HUES64 (cell line): ENCODE measurements around the gene RPL29.
"Not testable (repeated sequence)": the region's sequence is repeated elsewhere in the genome, so short reads cannot be mapped to it uniquely, and the experiment has no call there.

Source experiments
- H3K27ac ChIP-seq: 2 replicates; pipeline ENCODE4 v1.7.0; 2013; ENCODE audit warnings: low read depth, low read length, inconsistent platforms
- H3K27me3 ChIP-seq: 2 replicates; pipeline ENCODE4 v1.6.1; 2013; ENCODE audit warnings: mild to moderate bottlenecking, low read length; ENCODE audit not compliant: insufficient read depth
- H3K36me3 ChIP-seq: 2 replicates; pipeline ENCODE4 v1.6.1; 2013; ENCODE audit warnings: mild to moderate bottlenecking, low read length; ENCODE audit not compliant: insufficient read depth
- H3K4me1 ChIP-seq: 2 replicates; pipeline ENCODE4 v1.6.1; 2013; ENCODE audit warnings: mild to moderate bottlenecking, low read length, moderate library complexity; ENCODE audit not compliant: insufficient read depth
- H3K4me3 ChIP-seq: 2 replicates; pipeline ENCODE4 v1.5.1; 2013; ENCODE audit warnings: mild to moderate bottlenecking, low read length, moderate library complexity
- H3K9ac ChIP-seq: 2 replicates; pipeline ENCODE4 v1.6.1; 2013; ENCODE audit warnings: mild to moderate bottlenecking, low read depth, low read length
- H3K9me3 ChIP-seq: 2 replicates; pipeline ENCODE4 v1.6.1; 2013; ENCODE audit warnings: low read depth, low read length; ENCODE audit not compliant: insufficient read depth
- WGBS: fragments of 150-250, 120-280 bp; methylation state at CpG from one replicate; pipeline ENCODE4 v1.1.7; 2013; ENCODE audit warnings: missing lambda C conversion rate; 5-methylcytosine and 5-hydroxymethylcytosine counted together

The RPL29 gene

DNA sequence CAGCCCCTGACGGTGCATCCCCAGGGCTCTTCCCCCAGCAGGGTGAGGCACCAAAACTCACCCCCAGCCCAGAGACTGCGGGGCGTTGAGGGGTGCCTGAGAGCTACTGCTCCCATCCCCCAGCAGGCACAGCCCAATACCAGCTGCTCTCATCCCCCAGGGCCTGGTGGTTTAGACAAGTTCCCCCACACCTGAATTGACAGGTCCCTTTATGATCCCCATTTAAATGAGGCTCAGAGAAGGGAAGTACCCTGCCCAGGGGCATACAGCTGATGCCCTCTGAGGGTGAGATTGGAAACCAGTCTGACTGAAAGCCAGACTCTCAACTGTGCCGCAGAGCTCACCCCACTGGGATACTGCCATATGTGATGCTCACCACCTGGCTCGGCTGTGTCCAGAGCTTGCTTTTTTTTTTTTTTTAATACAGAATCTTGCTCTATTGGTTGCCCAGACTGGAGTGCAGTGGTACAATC lies 40.6 kb upstream of the RPL29 start:
- Histone ChIP-seq H3K9ac (no peak overlapping the region), H3K4me1 (no peaks in the 10 kb centered on the region), H3K4me3 (no peak overlapping the region), H3K27me3 (no peaks in the 10 kb centered on the region), H3K27ac (no peak overlapping the region), H3K36me3 (no peaks in the 10 kb centered on the region), H3K9me3 (no peaks in the 10 kb centered on the region)
- WGBS = 88% methylated on average over 5 of the region's 5 CpGs

DNA sequence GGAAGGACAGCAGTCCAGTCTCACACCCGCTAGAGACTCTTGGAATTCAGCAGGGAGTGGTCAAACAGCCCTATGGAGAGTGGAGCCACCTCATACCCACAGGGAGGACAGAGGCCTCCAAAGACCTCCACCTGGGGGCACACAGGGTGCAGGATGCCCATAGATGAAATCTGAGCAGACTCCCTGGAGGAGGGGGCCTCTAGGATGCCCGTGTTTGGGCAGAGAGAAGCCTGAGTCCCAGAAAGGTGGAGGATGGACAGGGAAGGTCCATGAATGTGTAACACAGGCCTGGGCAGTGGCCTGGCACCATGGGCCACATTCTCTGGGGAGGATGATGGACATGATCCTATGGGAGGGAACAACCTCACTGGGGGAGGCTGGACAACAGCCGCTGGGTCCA lies 39.0 kb upstream of the RPL29 start:
- Histone ChIP-seq H3K9me3 (no peaks in the 10 kb centered on the region), H3K27me3 (no peaks in the 10 kb centered on the region), H3K4me1 (no peaks in the 10 kb centered on the region), H3K27ac (no peak overlapping the region), H3K36me3 (no peaks in the 10 kb centered on the region), H3K9ac (no peak overlapping the region), H3K4me3 (no peak overlapping the region)
- 90% methylated on average over 3 of the region's 3 CpGs for WGBS

DNA sequence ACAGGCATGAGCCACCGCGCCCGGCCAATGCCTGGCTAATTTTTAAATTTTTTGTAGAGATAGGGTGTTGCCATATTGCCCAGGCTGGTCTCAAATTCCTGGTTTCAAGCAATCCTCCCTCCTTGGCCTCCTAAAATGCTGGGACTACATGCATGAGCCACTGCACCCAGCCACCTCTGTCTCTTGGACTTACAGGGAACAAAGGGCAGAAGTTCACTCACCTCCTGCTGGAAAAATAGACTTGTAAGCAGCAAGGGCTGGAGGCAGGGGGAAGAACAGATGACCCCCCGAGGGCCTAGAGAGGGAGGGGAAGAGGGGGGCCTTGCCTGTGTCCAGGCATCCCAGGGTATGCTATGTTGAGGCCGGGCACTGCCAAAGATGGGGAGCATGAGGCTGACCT lies 38.5 kb upstream of the RPL29 start:
- Histone ChIP-seq H3K4me1 (no peaks in the 10 kb centered on the region), H3K9me3 (no peaks in the 10 kb centered on the region), H3K36me3 (no peaks in the 10 kb centered on the region), H3K27ac (no peak overlapping the region), H3K4me3 (no peak overlapping the region), H3K27me3 (no peaks in the 10 kb centered on the region), H3K9ac (no peak overlapping the region)
- WGBS = 94% methylated on average over 5 of the region's 5 CpGs

DNA sequence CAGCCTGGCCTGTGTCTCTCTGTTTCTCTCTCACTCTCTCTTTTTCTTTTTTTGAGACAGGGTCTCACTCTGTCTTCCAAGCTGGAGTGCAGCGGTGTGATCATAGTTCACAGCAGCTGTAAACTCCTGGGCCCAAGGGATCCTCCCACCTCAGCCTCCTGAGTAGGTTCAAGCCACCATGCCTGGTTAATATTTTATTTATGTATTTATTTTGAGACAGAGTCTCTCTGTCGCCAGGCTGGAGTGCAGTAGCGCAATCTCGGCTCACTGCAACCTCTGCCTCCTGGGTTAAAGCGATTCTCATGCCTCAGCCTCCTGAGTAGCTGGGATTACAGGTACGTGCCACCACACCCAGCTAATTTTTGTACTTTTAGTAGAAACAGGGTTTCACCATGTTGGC lies 38.1 kb upstream of the RPL29 start:
- not testable (repeated sequence) for H3K36me3 ChIP-seq, H3K9me3 ChIP-seq, H3K4me1 ChIP-seq, H3K27ac ChIP-seq, H3K27me3 ChIP-seq, H3K4me3 ChIP-seq, H3K9ac ChIP-seq
- 93% methylated on average over 6 of the region's 6 CpGs for WGBS

DNA sequence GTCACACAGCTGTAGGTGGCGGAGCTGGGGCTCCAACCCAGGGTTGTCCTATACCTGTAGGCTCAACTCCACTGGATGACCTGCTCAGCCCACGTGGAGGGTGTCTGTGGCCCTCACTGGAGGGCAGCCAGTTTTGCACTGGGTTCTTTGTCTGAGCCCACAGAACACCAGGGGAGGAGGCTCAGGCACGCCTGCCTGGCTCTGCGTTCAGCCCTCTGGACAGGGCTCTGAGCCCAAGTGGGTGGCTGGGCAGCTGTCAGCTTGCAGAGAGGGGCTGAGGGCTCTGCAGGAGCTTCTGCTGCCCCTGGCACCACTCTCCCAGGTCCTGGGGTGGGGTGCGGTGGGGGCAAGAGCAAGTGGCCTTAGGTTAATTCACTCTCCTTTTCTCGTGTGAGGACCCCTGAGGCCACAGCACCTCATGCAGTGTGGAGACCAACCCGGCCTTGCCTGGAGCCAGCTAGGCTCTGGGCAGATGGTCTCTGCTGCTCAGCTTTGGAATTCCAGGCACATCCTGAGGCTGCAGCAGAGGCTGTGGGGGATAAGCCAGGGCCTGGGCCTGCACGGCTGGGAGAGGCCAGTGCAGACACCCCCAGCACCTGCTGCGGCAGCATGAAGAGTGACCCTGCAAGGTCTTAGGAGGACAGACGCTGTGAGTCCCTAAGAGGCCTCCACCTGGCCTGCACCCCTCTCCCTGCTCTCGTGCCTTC lies 37.2 kb upstream of the RPL29 start:
- WGBS = 85% methylated on average over 11 of the region's 11 CpGs
- no peaks in the 10 kb centered on the region for H3K27me3 ChIP-seq
- H3K27ac ChIP-seq = no peak overlapping the region
- no peak overlapping the region for H3K4me3 ChIP-seq
- no peaks in the 10 kb centered on the region for H3K4me1 ChIP-seq
- no peak overlapping the region for H3K9ac ChIP-seq
- H3K9me3 ChIP-seq = no peaks in the 10 kb centered on the region
- H3K36me3 ChIP-seq = no peaks in the 10 kb centered on the region

DNA sequence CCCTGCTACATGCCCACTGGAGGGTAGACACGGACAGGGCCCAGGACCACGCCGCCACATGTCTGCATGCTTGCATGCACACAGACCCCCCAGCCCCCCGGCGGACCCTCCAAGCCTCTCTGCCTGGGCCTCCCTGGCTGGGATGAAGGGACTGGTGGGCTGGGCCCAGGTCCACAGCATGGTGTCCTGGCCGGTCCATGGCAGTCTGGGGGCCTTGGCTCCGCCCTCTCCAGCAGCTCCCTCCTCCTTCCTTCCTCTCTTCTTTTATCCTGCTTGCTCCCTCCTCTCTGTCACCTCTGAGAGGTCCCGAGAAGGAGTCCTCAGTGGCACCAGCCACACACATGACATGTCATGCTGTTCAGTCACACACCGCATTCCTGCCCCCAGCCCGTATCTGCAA lies 36.2 kb upstream of the RPL29 start:
- Histone ChIP-seq H3K27ac (no peak overlapping the region), H3K9ac (no peak overlapping the region), H3K36me3 (no peaks in the 10 kb centered on the region), H3K27me3 (no peaks in the 10 kb centered on the region), H3K4me3 (no peak overlapping the region), H3K9me3 (no peaks in the 10 kb centered on the region), H3K4me1 (no peaks in the 10 kb centered on the region)
- 83% methylated on average over 10 of the region's 10 CpGs for WGBS

DNA sequence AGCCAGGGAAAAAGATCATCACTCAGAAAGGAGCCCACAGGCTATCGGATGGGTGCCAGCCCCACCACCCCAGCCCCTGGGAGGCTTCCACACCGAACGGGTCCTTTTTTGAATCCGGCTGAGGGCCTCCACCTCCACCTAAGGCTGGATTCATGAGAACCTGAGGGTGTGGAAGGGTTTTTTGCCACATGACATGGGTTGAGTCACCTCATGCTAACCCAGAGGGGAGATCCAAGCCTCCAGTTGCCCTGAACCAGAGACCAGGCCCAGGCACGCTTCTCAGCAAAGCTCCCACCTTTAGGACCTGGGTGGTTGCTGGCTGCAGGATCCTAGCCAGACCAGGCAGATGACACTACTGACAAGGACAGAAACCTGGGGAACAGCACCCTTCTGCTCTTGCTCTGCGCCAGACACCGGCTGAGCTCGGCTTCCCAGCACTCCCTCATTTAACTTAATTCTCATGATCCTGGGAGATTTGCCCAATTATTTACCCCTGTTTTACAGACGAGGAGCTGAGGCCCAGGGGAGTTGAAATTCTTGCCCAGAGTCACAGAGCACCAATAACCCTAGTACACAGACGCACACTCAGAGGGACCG lies 35.1 kb upstream of the RPL29 start:
- H3K9me3 ChIP-seq = no peaks in the 10 kb centered on the region
- H3K4me3 ChIP-seq = no peak overlapping the region
- no peaks in the 10 kb centered on the region for H3K36me3 ChIP-seq
- H3K27me3 ChIP-seq = no peaks in the 10 kb centered on the region
- WGBS = 90% methylated on average over 11 of the region's 11 CpGs
- no peak overlapping the region for H3K27ac ChIP-seq
- no peaks in the 10 kb centered on the region for H3K4me1 ChIP-seq
- H3K9ac ChIP-seq = no peak overlapping the region

DNA sequence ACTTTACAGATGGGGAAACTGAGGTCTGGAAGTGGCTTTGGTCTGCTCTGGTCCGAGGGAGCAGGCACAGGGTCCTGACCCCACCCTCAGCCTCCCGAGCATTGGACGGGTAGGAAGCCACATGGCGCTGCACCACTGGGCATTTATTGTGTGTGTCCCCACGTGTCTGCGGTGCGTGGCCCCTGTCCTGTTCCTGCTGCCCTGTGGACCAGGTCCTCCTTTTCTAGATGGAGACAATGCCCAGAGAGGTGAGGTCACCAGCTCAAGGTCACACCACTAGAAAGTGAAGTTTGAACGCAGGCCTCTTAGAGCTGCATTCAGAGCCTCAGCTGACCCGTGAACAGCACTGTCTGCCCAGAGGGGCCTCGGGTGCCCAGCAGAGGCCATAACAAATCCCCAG lies 33.8 kb upstream of the RPL29 start:
- H3K27ac ChIP-seq = no peak overlapping the region
- no peak overlapping the region for H3K4me3 ChIP-seq
- no peaks in the 10 kb centered on the region for H3K36me3 ChIP-seq
- no peaks in the 10 kb centered on the region for H3K9me3 ChIP-seq
- no peak overlapping the region for H3K9ac ChIP-seq
- WGBS = 94% methylated on average over 10 of the region's 10 CpGs
- H3K4me1 ChIP-seq = no peaks in the 10 kb centered on the region
- H3K27me3 ChIP-seq = no peaks in the 10 kb centered on the region

DNA sequence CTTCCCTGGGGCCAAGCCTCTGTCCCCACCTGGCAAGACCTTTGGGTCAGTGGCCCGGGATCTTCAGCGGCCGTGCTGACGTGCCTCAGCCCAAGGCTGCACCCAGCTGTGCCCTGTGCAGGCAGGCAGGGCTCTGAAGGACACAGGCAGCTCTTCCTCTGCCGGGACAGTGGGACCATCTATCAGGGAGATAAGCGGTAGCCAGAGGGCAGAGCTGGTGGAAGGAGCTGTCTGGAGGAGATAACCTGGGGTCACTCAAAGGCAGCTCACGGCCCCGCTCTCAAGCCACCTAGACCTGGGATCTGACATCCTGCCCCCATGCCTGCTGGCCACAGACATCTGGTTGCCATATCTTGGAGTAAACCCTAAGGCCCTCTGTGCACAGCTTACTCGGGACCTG lies 33.4 kb upstream of the RPL29 start:
- Histone ChIP-seq H3K9me3 (no peaks in the 10 kb centered on the region), H3K9ac (no peak overlapping the region), H3K4me1 (no peaks in the 10 kb centered on the region), H3K36me3 (no peaks in the 10 kb centered on the region), H3K27me3 (no peaks in the 10 kb centered on the region), H3K4me3 (no peak overlapping the region), H3K27ac (no peak overlapping the region)
- WGBS = 87% methylated on average over 9 of the region's 9 CpGs

DNA sequence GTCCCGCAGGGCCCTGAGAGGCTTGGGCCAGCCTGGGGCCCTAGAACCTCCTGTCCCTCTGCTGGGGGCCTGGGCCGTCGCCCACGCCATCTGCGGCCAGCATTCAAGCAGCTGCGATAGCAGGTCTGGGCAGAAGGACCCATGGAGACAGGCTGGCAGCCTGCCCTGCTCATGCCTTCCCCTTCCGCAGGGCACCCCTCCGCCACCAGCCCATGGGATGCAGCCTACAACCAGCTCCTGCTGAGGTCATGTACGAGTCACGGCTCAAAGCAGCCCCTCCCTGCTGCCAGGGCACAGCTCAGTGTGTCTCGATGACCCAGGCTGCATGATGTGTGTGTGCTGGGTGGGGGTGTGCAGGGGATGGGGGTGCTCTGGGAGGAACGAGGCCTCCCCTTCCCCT lies 32.9 kb upstream of the RPL29 start:
- no peak overlapping the region for H3K27ac ChIP-seq
- H3K9ac ChIP-seq = no peak overlapping the region
- H3K4me1 ChIP-seq = no peaks in the 10 kb centered on the region
- no peaks in the 10 kb centered on the region for H3K27me3 ChIP-seq
- H3K36me3 ChIP-seq = no peaks in the 10 kb centered on the region
- WGBS = 92% methylated on average over 11 of the region's 12 CpGs
- H3K4me3 ChIP-seq = no peak overlapping the region
- no peaks in the 10 kb centered on the region for H3K9me3 ChIP-seq

DNA sequence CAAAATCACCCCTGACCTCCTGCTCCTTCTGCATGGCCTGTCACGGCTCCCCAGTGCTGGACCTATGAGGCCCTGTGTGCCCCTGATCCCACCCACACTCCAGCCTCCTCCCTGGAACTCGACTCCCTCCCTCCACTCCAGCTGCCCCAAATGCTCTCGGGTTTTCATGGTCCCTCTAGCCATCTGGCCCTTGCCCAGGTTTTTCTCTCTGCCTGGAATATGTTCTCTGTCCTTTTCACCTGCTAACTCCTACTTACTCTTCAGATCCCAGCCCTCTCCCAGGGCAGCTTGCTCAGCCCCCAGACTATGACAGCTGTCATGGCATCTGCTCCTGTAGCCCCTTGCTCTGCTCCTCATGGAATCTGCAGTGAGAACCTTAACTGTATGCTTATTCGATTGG lies 30.3 kb upstream of the RPL29 start:
- Histone ChIP-seq H3K9ac (no peak overlapping the region), H3K36me3 (no peaks in the 10 kb centered on the region), H3K4me3 (no peak overlapping the region), H3K27ac (no peak overlapping the region), H3K4me1 (peaks cover 8% of the 10 kb centered on the region), H3K9me3 (no peaks in the 10 kb centered on the region), H3K27me3 (no peaks in the 10 kb centered on the region)
- WGBS = 79% methylated on average over 4 of the region's 4 CpGs

DNA sequence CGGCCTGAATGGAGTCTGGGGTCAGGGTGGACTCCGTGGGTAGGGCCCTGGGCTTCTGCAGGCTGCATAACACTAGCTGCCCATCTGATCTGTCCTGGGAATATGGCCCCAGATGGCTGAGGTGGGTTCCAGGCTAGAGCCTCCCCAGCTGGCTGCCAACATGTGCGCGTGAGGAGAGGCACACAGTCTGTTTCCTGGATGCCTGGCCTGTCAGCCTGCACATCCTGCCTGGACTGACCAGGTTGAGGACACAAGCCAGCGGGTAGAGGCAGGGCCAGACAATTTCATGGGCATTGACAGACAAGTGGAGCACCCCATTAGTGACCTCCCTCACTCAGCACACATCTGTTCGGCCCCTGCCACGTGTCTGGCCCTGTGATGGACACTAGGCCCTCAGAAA lies 29.8 kb upstream of the RPL29 start:
- Histone ChIP-seq H3K4me3 (no peak overlapping the region), H3K27ac (no peak overlapping the region), H3K36me3 (no peaks in the 10 kb centered on the region), H3K9me3 (no peaks in the 10 kb centered on the region), H3K4me1 (peaks cover 8% of the 10 kb centered on the region), H3K27me3 (no peaks in the 10 kb centered on the region), H3K9ac (no peak overlapping the region)
- 89% methylated on average over 7 of the region's 7 CpGs for WGBS
